HFFc6 (cell line): ENCODE data around the gene CERS4. TPM values are rescaled to one million over a fixed set of nuclear protein-coding genes. Genes with fewer than 3 reads are reported as not detected.

ENCODE experiments used
- total RNA-seq, 6 experiments: library from RNA; stranded (reverse); fragmentation: NEBNext Ultra II Directional; extraction: Animal tissue kit (Norgen Biotek cat#: 25700); gene quantifications; 2 replicates in 1 of 6; 3 replicates in 5 of 6; pipeline ENCODE4 v1.2.3, GENCODE V29; 2021

CERS4 gene
- total RNA-seq, 6 experiments from 2014 or later = not detected

Other genes with a start within 250 kb of the CERS4 start
- 100 to 1,000 TPM; 105 to 127 (median 115) TPM for gene ELAVL1, start 203.7 kb upstream of the CERS4 start, total RNA-seq
- gene CCL25, start 156.6 kb upstream of the CERS4 start, total RNA-seq = not detected
- gene FBN3, start 59.8 kb upstream of the CERS4 start, total RNA-seq = not detected
- gene CD320, start 99.0 kb downstream of the CERS4 start, total RNA-seq = 10 to 100 TPM; 54.2 to 65.7 (median 57.6) TPM
- gene NDUFA7, start 112.0 kb downstream of the CERS4 start, total RNA-seq = 10 to 100 TPM; 54.0 to 75.9 (median 61.1) TPM
- 1,000 to 10,000 TPM; 1,135 to 1,536 (median 1,376) TPM for gene RPS28, start 112.1 kb downstream of the CERS4 start, total RNA-seq
- gene KANK3, start 133.9 kb downstream of the CERS4 start, total RNA-seq = under 1 TPM in 2 of 6 experiments, not detected in 4; 0.26 to 0.30 TPM
- gene ANGPTL4, start 154.8 kb downstream of the CERS4 start, total RNA-seq = 1 to 10 TPM; 1.5 to 9.8 (median 2.0) TPM
- gene RAB11B, start 181.0 kb downstream of the CERS4 start, total RNA-seq = 100 to 1,000 TPM in 1 of 6 experiments, 10 to 100 TPM in 5; 82.5 to 107 (median 92.4) TPM
- gene MARCHF2, start 203.9 kb downstream of the CERS4 start, total RNA-seq = 10 to 100 TPM; 23.5 to 30.2 (median 26.0) TPM
- 100 to 1,000 TPM; 144 to 217 (median 194) TPM for gene HNRNPM, start 235.6 kb downstream of the CERS4 start, total RNA-seq